Measurements from ENCODE around the gene ANGPTL4. TPM values are rescaled to one million over a fixed set of nuclear protein-coding genes. Genes with fewer than 3 reads are reported as not detected.

The ANGPTL4 gene
- total and polyA plus RNA-seq, 2 of the 13 experiments (the other 11 are each of a cell fraction or from before 2014, with no cell fraction given), result 0.80 to 21.7 TPM

GRCh38 chr19:8412783-8413628 lies 49.1 kb downstream of the ANGPTL4 start, which contains the start of gene MARCHF2 (continued):
- TF ChIP-seq MTA3 (CRISPR knock-in tag; IDR thresholded peaks at IDR 0.05) (no peak), NAIF1 (CRISPR knock-in tag; IDR thresholded peaks at IDR 0.05; ENCODE audit: borderline replicate concordance) (no peak), MIER3 (CRISPR knock-in tag; IDR thresholded peaks at IDR 0.05; ENCODE audit: borderline replicate concordance) (no peak), ZNF567 (CRISPR knock-in tag; IDR thresholded peaks at IDR 0.05; ENCODE audit: borderline replicate concordance) (no peak), ARNT (IDR thresholded peaks at IDR 0.05) (no peak), NR2F6 (IDR thresholded peaks at IDR 0.05) (no peak), NR2F6 (CRISPR knock-in tag; IDR thresholded peaks at IDR 0.05) (no peak), SMARCC2 (IDR thresholded peaks at IDR 0.05) (no peak), ZBTB7B (CRISPR knock-in tag; IDR thresholded peaks at IDR 0.05) (no peak), FOSL1 (CRISPR knock-in tag; IDR thresholded peaks at IDR 0.05; ENCODE audit: borderline replicate concordance) (no peak), ZBTB37 (CRISPR knock-in tag; IDR thresholded peaks at IDR 0.05) (no peak), NR3C1 (CRISPR knock-in tag; IDR thresholded peaks at IDR 0.05) (no peak), ESRRA (CRISPR knock-in tag; IDR thresholded peaks at IDR 0.05; ENCODE audit: low read depth) (no peak), ZSCAN21 (CRISPR knock-in tag; IDR thresholded peaks at IDR 0.05; ENCODE audit: borderline replicate concordance) (peak; percentile 41; the same call in 1 of the 2 replicates), ZNF615 (CRISPR knock-in tag; IDR thresholded peaks at IDR 0.05; ENCODE audit: borderline replicate concordance) (no peak), FOXK2 (IDR thresholded peaks at IDR 0.05) (no peak), SRF (IDR thresholded peaks at IDR 0.05; ENCODE audit: low read depth, low read length) (no peak), TRIM22 (IDR thresholded peaks at IDR 0.05) (no peak), E2F2 (CRISPR knock-in tag; IDR thresholded peaks at IDR 0.05; ENCODE audit: borderline replicate concordance) (no peak), ZNF326 (CRISPR knock-in tag; IDR thresholded peaks at IDR 0.05; ENCODE audit: borderline replicate concordance) (no peak), ZBTB7A (CRISPR knock-in tag; IDR thresholded peaks at IDR 0.05) (no peak)
